GM12872 (cell line): ENCODE measurements around the gene NMNAT2.

Source experiments
- TF ChIP-seq, protein P1 (sequence below): IDR thresholded peaks from 3 replicates; pipeline ENCODE4 v1.5.1; 2011; ENCODE audit warnings: low read depth, mild to moderate bottlenecking, low read length, moderate library complexity; ENCODE audit not compliant: insufficient read depth

NMNAT2 gene

GRCh38 chr1:183417772-183418491, at the start of gene NMNAT2:
TSS of gene NMNAT2 (minus strand) at chr1:183418380. CDS start at chr1:183418267, 113 bp downstream.
- TF ChIP-seq, protein P1, sequence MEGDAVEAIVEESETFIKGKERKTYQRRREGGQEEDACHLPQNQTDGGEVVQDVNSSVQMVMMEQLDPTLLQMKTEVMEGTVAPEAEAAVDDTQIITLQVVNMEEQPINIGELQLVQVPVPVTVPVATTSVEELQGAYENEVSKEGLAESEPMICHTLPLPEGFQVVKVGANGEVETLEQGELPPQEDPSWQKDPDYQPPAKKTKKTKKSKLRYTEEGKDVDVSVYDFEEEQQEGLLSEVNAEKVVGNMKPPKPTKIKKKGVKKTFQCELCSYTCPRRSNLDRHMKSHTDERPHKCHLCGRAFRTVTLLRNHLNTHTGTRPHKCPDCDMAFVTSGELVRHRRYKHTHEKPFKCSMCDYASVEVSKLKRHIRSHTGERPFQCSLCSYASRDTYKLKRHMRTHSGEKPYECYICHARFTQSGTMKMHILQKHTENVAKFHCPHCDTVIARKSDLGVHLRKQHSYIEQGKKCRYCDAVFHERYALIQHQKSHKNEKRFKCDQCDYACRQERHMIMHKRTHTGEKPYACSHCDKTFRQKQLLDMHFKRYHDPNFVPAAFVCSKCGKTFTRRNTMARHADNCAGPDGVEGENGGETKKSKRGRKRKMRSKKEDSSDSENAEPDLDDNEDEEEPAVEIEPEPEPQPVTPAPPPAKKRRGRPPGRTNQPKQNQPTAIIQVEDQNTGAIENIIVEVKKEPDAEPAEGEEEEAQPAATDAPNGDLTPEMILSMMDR, result no peak

GRCh38 chr1:183467687-183468086, 49.5 kb upstream of the NMNAT2 start:
- TF ChIP-seq, protein P1, result no peak

DNA sequence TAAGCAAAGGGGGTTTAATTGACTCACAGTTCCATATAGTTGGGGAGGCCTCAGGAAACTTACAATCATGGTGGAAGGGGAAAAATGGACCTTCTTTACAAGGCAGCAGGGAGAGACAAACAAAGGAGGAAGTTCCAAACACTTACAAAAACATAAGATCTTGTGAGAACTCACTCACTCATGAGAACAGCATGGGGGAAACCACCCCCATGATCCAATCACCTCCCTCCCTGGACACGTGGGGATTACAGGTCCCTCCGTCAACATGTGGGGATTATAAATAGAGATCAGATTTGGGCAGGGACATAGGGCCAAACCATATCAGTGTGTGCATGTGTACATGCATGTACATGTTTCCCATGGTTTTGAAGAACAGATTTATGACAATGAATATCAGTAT, 48.6 kb upstream of the NMNAT2 start:
- TF ChIP-seq, protein P1, result no peak

- TF ChIP-seq, protein P1, result no peak
Observed at GRCh38 chr1:183463566-183463965, 45.4 kb upstream of the NMNAT2 start.

GRCh38 chr1:183461350-183461749, 43.2 kb upstream of the NMNAT2 start:
- TF ChIP-seq, protein P1, result no peak

- TF ChIP-seq, protein P1, result no peak
Observed at GRCh38 chr1:183460596-183460995, 42.4 kb upstream of the NMNAT2 start.

DNA sequence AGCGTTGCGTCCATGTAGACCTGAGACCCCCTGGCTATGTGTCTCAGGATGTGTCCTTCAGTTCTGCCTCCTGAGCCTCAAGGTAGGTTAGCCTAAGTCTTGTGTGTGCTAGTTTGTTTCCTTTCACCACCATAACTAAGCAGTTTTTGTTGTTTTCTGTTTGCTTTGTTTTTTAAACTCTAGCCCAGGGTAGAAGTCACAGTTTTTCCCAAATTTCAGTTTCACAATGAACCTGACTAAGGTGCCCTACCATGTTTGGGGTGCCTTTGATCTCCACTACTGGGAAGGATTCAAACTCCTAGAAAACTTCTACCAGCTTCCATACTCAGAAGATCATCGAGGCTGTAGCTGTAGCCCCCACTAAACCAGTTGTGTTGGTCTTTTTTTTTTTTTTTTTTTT, 39.3 kb upstream of the NMNAT2 start:
- TF ChIP-seq, protein P1, result no peak
